GM12801 (cell line): ENCODE data around the gene KLRB1.

ENCODE experiments used
- CTCF ChIP-seq: IDR thresholded peaks from one replicate; pipeline ENCODE4 v1.5.1; 2011; ENCODE audit warnings: control low read depth; ENCODE audit not compliant: insufficient read length; ENCODE audit errors: extremely low read depth

Gene KLRB1

GRCh38 chr12:9617124-9617523 lies 9.4 kb upstream of the KLRB1 start:
- TF ChIP-seq CTCF = no peak

GRCh38 chr12:9615420-9616136 lies 7.9 kb upstream of the KLRB1 start:
- no peak for TF ChIP-seq CTCF

GRCh38 chr12:9606736-9607372 lies 862 bp downstream of the KLRB1 start:
- no peak for TF ChIP-seq CTCF

GRCh38 chr12:9606247-9606646 lies 1.5 kb downstream of the KLRB1 start:
- TF ChIP-seq CTCF = no peak

- no peak for TF ChIP-seq CTCF
Observed at GRCh38 chr12:9605483-9605882, 2.2 kb downstream of the KLRB1 start.

GRCh38 chr12:9604287-9604686 lies 3.4 kb downstream of the KLRB1 start:
- no peak for TF ChIP-seq CTCF

GRCh38 chr12:9598363-9598762 lies 9.4 kb downstream of the KLRB1 start:
- TF ChIP-seq CTCF = no peak
